LoVo (cell line): ENCODE data around the gene TSEN2.
A peak's percentile ranks its signal among the peaks of the same experiment; 100 is the strongest.
"Not testable (repeated sequence)": the region's sequence is repeated elsewhere in the genome, so short reads cannot be mapped to it uniquely, and the experiment has no call there.

Experiments used
- DNase-seq: peaks from one replicate; pipeline ENCODE4 v3.0.0-alpha.2; 2016; ENCODE audit warnings: low spot score

Gene TSEN2

DNA sequence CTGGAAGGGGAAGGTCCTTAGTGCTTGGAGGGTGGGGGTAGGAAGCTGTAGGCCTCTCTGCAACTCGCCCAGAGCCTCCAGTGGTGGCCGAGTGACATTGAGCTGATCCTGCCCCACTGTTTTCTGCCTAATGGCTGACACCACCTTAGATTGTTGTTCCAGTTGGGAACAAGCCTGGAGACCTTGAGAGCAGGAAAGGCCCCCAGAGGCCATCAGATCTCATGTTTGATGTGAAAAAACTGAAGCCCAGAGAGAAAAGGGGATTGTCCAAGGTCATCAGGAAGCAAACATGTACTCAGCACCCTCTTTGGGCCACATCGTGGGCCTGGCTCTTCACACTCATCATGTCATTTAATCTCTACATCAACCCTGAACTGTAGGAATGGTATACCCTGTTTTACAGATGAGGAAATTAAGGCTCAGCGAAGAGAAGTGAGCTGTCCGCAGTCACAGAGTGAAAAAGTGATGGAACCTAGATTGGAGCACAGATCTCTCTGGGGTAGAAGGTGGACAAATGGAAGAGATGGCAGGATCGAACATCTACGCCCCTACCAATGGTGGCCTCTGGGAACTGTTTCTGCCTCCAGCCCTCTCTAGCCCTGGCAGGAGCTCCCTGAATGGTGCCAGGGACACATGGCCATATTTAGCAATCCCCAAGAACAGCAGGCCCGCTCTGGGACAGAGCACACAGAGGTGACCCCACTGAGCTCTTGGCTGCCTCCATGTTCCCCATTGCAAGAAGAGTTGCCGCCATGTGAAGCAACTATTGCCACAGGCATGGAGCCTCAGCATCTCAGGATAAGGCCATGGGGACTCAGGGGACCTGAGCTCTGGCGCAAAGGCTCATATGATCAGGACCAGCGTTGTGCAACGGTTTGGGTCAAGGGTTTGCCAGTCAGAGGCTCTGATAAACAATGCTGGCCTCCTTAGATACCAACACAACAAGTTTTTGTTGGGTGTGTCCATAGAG lies 31.6 kb upstream of the TSEN2 start:
- no peak for DNase-seq

DNA sequence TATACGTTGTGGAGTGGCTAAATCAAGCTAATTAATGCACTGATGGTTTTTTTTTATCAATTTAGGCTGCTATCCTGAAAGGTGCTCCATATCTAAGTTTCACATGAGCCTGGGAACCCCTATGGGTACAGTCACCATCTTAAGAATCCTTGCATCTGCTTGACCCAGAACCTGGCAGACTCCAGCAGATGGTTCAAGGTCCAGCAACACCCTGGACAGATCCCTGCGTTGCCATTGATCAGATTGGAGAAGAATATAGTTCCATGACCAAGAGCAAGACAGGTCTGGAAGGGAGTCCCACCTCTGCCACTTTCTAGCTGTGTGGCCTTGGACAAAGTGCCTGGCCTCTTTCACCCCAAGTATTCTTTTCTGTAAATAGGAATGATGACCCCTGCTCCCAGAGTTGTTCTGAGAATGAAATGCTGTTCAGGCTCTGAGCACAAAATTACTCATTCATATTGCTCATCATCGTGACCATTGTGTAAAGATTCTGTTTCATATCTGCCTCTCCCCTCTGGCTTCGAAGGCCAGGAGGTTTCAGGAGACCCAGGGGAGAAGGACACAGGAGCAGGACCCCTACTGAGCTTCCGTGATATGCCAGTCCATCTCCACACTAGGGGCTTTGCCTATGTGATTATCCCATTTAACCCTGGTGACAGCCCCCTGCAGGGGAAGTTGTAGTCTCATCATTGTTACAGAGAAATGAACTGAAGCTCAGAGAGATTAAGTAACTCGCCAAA lies 30.0 kb upstream of the TSEN2 start:
- no peak for DNase-seq

DNA sequence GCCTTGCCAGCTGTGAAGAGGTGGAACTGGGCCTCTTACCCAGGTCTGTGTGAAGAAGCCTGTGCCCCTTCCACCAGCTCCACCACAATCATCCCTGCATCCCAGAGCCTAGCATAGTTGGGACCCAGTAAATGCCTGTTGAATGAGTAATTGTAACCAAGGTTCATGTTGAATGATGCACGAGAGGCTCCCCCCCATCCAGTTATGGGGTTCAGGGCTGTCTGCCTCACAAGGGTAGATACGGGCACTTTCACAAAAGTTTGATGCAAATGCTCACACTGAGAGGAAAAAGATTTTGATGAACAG lies 29.5 kb upstream of the TSEN2 start:
- DNase-seq = no peak

DNA sequence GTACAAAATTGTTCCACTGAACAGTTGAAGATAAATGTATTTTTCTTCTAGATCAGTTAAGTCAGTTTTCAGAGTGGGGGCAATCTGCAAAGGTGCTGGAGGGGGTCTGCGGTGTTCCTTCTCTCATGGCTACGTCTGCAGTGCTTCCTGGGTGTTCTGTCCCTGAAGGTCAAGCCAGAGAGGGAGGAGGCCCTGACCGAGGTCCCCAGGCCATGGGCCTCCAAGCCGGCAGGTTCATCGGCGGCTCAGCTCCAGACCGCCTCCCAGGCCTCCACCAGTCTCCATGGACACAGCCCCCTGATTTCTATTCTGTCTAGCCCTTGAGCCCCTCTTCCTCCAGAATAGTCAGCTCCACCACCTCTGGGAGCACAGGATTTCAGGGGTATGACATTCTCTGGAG lies 28.5 kb upstream of the TSEN2 start:
- DNase-seq = no peak

DNA sequence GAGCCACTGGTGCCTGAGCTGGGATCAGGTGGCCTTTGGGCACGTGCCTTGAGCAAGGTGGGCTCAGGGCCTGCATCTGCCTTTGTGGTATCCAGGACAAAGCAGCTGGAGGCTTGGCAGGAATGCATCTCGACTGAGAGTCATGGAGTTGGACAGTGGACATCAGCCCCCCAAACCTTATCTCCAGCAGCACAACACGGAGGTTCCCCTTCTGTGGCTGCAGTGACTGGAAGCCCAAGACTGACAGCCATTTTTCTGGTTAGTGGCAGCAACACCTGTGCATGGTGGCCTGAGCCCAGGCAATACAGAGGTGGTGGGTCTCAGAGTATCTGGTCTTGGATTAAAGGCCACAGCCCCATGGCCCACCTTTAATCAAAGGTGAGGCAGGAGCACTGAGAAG lies 27.8 kb upstream of the TSEN2 start:
- DNase-seq = no peak

DNA sequence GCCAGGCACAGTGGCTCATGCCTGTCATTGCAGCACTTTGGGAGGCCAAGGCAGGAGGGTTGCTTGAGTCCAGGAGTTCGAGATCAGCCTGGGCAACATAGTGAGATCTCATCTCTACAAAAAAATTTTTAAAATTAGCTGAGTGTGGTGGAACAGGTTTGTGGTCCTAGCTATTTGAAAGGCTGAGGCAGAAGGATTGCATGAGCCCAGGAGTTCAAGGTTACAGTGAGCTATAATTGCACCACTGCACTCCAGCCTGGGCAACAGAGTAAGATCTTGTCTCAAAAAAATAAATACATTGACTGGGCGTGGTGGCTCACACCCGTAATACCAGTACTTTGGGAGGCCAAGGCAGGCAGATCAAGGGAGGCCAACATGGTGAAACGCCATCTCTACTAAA lies 26.9 kb upstream of the TSEN2 start:
- DNase-seq = not testable (repeated sequence)

DNA sequence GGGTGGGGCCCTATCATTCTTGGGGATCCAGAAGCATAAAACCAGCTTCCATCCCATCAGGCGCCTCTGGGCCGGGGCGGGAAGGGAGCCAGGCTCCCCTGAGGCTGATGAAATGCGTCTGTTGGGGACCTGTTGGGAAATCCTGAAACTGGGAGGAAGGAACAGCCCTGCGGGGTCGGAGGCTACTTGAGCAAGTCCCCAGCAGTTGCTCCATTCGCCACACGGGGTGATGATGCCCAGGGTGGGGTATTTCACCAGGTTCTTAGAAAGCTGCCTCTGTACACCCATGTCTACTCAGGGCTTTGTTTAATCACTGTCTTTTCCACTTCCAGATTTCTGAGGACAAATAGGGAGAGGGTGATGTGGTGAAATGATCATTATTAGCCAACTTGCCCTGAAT lies 25.4 kb upstream of the TSEN2 start:
- DNase-seq = no peak

DNA sequence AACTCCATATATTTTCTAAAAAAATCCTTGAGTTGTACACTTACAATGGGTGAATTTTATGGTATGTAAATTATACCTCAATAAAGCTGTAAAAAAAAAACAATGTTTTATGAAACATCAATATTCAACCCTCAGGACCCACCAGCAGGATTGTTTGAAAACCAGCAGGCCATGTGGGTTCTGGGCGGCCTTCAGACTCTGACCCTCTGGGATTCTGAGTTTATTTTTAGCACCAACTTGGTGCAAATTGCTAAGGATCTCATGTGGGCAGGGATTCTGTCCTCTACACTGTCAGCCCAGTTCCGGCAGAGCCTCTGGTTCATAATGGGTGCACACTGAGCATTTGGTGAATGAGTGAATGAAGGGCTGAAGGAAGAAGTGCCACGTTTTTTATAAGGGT lies 24.2 kb upstream of the TSEN2 start:
- DNase-seq = no peak

DNA sequence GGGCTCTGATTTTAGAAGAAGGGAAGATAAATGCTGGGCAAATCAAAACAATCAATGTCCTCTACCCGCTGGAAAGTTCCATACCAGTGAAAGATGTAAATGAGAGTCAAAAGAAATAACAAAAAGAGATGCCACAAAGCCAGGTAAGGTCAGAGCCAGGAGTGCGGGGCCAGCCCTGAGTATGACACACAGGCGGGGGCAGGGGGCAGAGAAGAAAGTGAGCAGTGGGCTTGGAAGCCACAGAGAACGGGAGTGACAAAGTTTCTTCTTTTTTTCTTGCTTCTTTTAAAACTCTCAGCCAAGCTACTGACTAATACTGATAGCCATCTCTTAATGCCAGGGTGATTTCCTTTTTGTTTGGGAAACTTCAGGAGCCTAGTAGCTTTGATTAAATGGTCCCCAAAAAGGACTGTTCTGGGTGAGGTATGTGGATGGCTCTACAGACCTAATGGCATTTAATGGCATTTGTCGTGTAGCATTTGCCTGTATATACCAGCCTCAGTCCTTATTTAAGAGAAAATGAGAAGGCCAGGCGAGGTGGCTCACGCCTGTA lies 23.1 kb upstream of the TSEN2 start:
- DNase-seq = no peak

DNA sequence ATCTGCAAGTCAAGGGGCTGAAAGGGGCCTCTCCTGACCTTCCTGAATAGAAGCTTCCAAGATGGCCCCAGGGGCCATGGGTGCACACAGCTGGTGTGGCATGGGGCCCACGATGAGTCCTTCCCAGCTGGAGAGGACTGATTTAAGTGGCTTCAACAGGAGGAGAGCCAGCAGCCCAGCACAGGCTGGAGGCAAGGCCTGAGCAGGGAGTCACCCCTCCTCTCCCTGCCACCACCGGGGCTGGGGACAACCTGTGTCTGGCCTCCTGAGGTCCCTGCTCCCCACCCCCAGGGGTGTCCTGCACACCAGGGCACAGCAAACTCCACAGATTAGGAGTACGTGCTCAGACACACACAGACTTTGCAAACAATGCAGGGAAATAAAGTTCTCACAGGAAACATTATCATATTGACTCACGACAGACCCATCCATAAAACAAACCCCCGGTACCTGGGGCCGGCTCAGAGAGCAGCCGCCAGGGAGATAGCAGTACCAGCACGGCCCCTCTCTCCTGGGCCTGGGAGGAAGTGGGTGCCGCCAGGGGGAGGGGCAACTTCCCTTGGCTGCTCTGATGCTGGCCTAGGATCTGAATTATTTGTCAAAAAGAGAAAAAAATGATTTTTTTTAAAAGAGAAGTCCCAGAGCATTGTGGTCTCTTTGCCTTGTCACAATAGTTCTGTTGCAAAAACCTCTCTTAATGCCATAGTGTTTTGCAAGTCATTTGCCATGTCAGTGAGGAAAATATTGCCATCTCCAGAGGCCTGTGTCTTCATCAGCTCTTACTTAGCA lies 21.9 kb upstream of the TSEN2 start:
- DNase-seq = no peak

DNA sequence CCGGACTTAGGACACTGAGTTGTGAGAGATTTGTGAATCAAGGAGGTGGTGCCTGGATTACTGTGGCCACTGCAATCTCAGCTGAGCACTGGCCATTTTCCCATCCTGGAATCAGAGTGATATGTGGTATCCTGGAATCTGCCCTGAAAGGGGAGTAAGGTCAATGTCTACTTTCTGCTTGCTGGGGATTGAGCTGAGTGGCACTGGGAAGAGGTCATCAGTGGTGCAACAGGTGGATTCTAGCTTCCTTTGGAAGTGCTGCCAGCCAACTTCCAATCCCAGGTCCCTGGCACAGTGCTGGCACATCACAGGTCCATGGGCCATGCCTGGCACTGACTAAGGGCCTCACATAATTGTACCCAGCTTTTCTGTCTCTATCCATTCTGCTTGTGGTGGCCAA lies 20.6 kb upstream of the TSEN2 start:
- no peak for DNase-seq

DNA sequence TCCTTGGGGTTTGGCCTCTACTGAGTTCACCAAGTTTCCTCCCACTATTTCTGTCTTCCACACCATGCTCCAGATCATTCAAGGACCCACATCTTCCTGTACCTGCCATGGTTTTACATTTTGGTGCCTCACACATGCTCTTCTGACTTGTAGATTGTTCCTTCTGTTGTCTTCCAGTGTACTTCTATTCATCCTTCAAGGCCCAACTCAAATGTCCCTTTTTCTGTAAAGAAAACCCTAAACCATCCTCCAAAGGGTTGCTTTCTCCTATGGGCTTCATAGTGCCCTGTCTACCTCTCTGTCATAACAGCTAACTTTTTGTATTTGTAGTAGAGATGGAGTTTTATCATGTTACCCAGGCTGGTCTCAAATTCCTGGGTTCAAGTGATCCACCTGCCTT lies 20.1 kb upstream of the TSEN2 start:
- DNase-seq = no peak

DNA sequence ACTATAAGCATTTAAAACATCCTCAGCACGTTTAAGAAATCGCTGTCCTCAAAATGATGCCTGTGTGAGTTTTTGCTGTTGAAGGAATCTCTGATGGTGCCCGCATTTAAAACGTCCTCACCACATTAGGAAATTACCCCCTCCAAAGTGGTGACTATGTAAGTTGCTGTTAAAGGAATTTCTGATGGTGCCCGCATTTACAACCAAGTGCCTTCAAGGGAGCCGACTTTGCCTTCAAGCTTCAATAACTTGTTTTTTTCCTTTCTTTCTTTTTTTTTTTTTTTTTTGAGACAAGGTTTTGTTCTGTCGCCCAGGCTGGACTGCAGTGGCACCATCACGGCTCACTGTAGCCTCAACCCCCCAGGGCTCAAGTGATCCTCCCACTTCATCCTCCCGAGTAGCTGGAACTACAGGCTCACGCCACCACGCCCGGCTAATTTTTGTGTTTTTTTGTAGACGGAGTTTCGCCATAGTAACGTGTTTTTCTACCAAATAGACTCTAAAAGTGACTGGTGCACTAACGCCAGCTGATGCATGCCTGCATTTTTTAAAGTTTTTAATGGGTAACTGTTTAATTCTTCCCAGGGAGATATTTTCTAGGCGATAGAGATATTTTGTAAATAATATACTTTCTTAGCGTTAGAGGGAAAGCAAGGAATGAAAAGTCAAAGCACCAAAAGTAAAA lies 19.0 kb upstream of the TSEN2 start:
- DNase-seq = no peak

DNA sequence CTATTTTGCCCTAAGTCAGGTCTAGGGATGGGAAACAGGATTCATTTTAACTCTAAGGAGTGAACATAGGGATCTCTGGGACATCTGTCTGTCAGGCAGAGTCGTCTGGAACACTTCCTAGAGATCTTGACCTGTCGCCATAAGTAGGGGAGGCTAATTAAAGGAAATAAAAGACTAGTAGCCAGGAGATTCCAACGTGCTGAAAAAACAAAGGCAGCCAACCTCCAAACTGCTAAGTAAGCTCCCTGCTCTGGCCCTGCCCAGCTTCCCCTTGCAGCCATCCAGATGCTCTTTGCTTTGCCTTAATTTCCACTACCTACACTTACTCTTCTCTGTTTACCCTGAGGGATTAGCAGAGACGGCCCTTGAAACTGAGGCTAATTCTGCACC lies 18.4 kb upstream of the TSEN2 start:
- no peak for DNase-seq

DNA sequence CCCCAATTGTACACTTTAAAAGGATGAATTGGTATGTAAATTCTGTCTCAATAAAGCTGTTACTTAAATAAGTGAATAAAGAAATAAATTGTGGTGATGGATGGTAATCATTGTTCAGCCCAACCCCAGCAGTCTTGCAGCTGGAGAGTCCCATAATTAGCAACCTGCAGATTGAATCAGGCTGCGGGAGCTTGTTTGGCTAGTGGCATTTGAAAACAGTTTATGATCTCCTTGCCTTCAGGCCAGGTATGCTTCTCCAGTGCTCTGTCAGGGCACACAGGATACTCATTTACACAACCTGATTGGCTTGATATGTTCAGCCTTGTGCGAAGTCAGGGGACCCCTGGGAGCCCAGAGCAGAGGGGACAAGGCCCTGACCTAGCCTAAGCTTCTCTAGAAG lies 16.5 kb upstream of the TSEN2 start:
- DNase-seq = no peak

DNA sequence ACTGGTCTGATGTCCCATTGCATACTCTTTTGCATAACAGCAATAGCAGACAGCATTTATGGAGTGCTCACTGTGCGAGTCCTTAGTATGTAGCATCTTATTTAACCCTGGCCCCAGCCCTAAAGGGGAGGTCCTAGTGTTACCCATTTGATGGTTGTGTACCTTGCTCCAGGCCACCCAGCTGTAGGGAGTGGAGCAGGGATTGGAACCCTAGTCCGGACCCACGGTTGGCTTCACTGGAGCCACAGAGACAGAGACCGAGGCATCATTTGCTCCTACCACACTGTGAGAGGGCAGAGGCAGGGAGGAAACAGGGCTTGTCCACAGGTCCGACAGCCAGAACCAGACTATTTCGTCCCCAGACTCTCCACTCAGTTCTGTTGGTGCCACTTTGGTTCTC lies 16.0 kb upstream of the TSEN2 start:
- DNase-seq = no peak

DNA sequence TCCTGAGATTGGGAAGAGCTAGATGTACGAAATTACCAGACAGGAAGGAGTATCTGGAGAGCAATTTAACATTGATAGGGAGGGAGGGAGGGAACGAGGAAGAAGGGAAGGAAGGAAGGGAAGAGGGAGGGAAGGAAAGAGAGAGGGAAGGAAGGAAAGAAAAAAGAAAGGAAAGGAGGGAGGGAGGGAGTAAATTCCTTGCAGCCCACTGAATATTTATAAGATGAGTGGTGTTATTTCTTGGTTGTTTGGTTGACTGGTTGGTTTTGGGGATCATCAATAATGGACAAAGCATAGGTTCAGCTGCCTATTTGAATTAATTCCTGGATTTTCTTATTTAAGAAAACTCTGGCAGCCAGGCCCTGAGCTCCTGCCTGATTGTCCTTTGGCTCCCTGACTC lies 15.5 kb upstream of the TSEN2 start:
- DNase-seq = no peak

DNA sequence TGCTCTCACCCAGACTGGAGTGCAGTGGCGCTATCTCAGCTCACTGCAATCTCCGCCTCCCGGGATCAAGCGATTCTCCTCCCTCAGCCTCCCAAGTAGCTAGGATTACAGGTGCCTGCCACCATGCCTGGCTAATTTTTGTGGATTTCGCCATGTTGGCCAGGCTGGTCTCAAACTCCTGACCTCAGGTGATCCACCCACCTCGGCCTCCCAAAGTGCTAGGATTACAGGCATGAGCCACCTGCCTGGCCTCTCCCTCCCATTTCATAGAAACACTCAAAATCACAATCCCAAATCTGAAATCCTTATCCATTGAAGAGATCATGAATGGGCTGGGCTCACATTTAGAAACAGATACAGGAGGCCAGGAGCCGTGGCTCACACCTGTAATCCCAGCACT lies 15.1 kb upstream of the TSEN2 start:
- not testable (repeated sequence) for DNase-seq

DNA sequence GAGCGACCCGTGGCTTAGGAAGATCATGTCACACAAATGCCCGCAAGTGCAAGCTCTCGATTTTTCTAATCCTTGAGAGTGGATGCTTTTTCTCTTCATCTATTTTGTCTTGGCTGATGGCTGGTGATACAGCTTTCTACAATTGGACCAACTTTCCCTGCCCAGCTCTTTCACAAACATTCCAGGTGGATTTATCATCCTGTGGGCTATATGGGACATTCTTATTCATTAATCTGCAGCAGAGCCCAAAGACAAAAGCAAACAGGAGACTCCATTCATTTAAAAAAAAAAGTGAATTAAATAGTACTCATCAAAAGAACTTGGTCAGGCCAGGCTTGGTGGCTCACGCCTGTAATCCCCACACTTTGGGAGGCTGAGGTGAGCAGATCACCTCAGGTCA lies 14.2 kb upstream of the TSEN2 start:
- DNase-seq = peak; percentile 53

DNA sequence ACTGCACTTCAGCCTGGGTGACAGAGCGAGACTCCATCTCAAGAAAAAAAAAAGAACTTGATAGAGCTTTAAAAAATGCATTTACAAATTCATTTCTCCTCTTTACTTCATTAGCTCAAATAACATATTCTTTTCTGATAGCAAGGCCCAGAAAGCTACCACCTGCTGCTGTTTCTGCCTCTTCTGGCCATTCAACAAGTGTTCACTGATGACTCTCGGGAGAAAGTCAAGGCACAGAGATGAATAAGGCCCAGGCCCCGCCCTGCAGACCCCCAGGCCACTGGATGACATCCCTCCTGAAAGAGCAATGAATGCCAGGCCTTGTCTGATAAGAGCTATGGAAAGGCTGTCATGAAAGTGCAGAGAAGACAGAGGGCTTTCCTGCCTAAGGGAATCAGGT lies 13.6 kb upstream of the TSEN2 start:
- DNase-seq = no peak

DNA sequence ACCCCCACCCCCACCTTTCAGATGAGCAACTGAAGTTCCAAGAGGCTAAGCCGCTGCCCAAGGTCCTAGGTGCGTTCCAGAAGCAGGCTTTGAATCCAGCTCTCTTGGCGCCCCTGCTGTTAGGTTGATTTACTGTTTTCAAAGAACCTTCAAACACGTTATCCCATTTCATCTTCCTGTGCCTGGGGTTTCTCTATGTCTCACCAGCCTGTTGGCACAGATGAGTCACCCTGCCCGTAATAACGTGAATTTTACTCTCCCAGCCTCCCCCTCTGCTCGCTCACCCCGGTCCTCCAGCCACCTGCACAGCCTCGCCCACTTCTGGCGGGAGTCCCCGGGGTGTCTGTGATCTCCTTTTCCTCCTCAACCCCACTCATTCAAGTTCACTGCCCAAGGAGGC lies 13.0 kb upstream of the TSEN2 start:
- peak; percentile 91 for DNase-seq

DNA sequence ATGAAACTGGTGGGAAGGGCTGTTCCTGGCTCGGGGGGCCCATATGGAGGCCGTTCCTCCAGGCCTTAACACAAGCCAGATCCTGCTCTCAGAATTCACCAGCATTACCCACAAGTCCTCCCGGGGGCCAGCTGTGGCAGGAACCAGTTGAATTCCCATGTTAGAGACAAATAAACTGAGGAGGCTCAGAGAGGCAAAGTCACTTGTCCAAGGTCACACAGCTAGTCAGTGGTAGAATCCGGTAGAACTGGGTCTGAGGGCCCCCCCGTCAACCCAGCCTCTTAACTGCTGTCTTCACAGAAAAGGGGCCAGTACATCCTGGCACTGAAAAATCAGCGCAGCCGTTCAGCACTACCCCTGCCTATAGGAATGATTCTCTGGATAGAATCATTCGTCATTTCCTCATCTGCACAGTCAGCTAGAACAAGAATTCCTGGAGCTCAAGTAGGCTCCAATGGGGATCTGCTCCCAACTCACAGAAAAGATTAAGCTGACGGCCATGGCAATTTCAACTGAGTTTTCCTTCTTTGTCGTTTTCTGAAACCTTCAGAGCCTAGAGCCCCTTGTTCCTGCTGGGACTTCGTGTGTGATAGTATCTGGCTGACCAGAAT lies 12.2 kb upstream of the TSEN2 start:
- DNase-seq = no peak
